HepG2 (cell line): ENCODE measurements around the gene STAP2. TPM values are rescaled to one million over a fixed set of nuclear protein-coding genes. Genes with fewer than 3 reads are reported as not detected.

Experiments
- ARNT2 ChIP-seq: sonication (generic); formaldehyde crosslinking; IDR thresholded peaks from 2 replicates; pipeline ENCODE4 v1.8.0; 2022; ENCODE audit warnings: mild to moderate bottlenecking, low read depth, missing genetic modification reagents, moderate library complexity
- ELF3 ChIP-seq: IDR thresholded peaks from 2 replicates; pipeline ENCODE4 v1.6.1; 2016; ENCODE audit warnings: missing genetic modification reagents, missing compliant biosample characterization
- ETV6 ChIP-seq: sonication (generic); formaldehyde crosslinking; conservative IDR thresholded peaks from 2 replicates; pipeline ENCODE4 v1.4.0; 2020; ENCODE audit warnings: missing genetic modification reagents
- GATAD1 ChIP-seq: IDR thresholded peaks from 2 replicates; pipeline ENCODE4 v1.6.1; 2016; ENCODE audit warnings: missing genetic modification reagents, missing compliant biosample characterization
- KDM2A ChIP-seq: sonication (generic); formaldehyde crosslinking; IDR thresholded peaks from 2 replicates; pipeline ENCODE4 v1.4.0; 2020; ENCODE audit warnings: low read depth, missing genetic modification reagents, borderline replicate concordance
- MED13 ChIP-seq: sonication (generic); formaldehyde crosslinking; IDR thresholded peaks from 2 replicates; pipeline ENCODE4 v1.5.0; 2020; ENCODE audit warnings: missing genetic modification reagents
- RARA ChIP-seq: IDR thresholded peaks from 2 replicates; pipeline ENCODE4 v1.6.1; 2016; ENCODE audit warnings: missing genetic modification reagents, missing compliant biosample characterization
- RARG ChIP-seq: sonication (generic); formaldehyde crosslinking; IDR thresholded peaks from 2 replicates; pipeline ENCODE4 v1.4.0; 2020; ENCODE audit warnings: low read depth, mild to moderate bottlenecking, missing genetic modification reagents
- SKIL ChIP-seq: sonication (generic); formaldehyde crosslinking; IDR thresholded peaks from 2 replicates; pipeline ENCODE4 v1.8.0; 2022; ENCODE audit warnings: missing genetic modification reagents, mild to moderate bottlenecking, moderate library complexity, borderline replicate concordance
- SOX6 ChIP-seq, 2 experiments: fragments of 450-650 bp in 1 of 2; sonication (generic) in 1 of 2; formaldehyde crosslinking in 1 of 2; IDR thresholded peaks; 2 replicates each; pipeline versions ENCODE4 v1.4.0 to v1.6.1; 2017 to 2020; ENCODE audit warnings: antibody characterized with exemption in 1 of 2, mild to moderate bottlenecking in 1 of 2, missing genetic modification reagents in 1 of 2
- TRIM24 ChIP-seq: sonication (generic); formaldehyde crosslinking; IDR thresholded peaks from 2 replicates; pipeline ENCODE4 v1.8.0; 2022; ENCODE audit warnings: mild to moderate bottlenecking, missing genetic modification reagents
- ZBTB38 ChIP-seq: sonication (generic); formaldehyde crosslinking; IDR thresholded peaks from 2 replicates; pipeline ENCODE4 v1.5.1; 2020; ENCODE audit warnings: mild to moderate bottlenecking, missing genetic modification reagents
- ZBTB7B ChIP-seq: sonication (generic); formaldehyde crosslinking; IDR thresholded peaks from 2 replicates; pipeline ENCODE4 v1.4.0; 2020; ENCODE audit warnings: missing genetic modification reagents
- ZNF235 ChIP-seq: sonication (generic); formaldehyde crosslinking; IDR thresholded peaks from 2 replicates; pipeline ENCODE4 v1.8.1; 2023; ENCODE audit warnings: mild to moderate bottlenecking, missing genetic modification reagents, borderline replicate concordance
- ZNF44 ChIP-seq: sonication (generic); formaldehyde crosslinking; IDR thresholded peaks from 2 replicates; pipeline ENCODE4 v1.5.1; 2020; ENCODE audit warnings: mild to moderate bottlenecking, missing genetic modification reagents
- ZNF737 ChIP-seq: sonication (generic); formaldehyde crosslinking; IDR thresholded peaks from 2 replicates; pipeline ENCODE4 v1.5.0; 2020; ENCODE audit warnings: missing genetic modification reagents, mild to moderate bottlenecking, borderline replicate concordance
- ZNF749 ChIP-seq: sonication (generic); formaldehyde crosslinking; IDR thresholded peaks from 2 replicates; pipeline ENCODE4 v1.8.0; 2022; ENCODE audit warnings: mild to moderate bottlenecking, missing genetic modification reagents, moderate library complexity, borderline replicate concordance
- polyA plus RNA-seq, 8 experiments: library from polyadenylated mRNA; depleted of rRNA in 3 of 8; stranded (reverse) in 7 of 8; unstranded in 1 of 8; fragments of >200 nt; fragmentation: Illumina TruSeq in 4 of 8; extraction: Trizol in 4 of 8; gene quantifications; 2 replicates each; pipeline versions ENCODE4 v1.2.1 to v1.2.3, GENCODE V29; 2011 to 2016; ENCODE audit warnings: low read depth in 4 of 8, missing spikeins in 1 of 8, mixed read lengths in 1 of 8; ENCODE audit not compliant: insufficient read depth in 1 of 8
- total RNA-seq, 5 experiments: library from RNA; depleted of rRNA; stranded (reverse); fragments of >200 nt; fragmentation: Illumina TruSeq; extraction: Trizol; gene quantifications; 2 replicates each; pipeline ENCODE4 v1.2.3, GENCODE V29; 2016; ENCODE audit warnings: low read depth in 1 of 5
- TF ChIP-seq, protein P1 (sequence below): sonication (generic); formaldehyde crosslinking; IDR thresholded peaks from 2 replicates; pipeline ENCODE4 v1.5.1; 2020; ENCODE audit warnings: mild to moderate bottlenecking, missing genetic modification reagents, borderline replicate concordance
- TF ChIP-seq, protein P2 (sequence below): sonication (generic); formaldehyde crosslinking; conservative IDR thresholded peaks from 2 replicates; pipeline ENCODE4 v1.8.0; 2022; ENCODE audit warnings: low read depth, missing genetic modification reagents

Gene STAP2
- total and polyA plus RNA-seq, 2 of the 13 experiments (the other 11 are each of a cell fraction or from before 2014, with no cell fraction given): 39.0 to 43.7 TPM

DNA sequence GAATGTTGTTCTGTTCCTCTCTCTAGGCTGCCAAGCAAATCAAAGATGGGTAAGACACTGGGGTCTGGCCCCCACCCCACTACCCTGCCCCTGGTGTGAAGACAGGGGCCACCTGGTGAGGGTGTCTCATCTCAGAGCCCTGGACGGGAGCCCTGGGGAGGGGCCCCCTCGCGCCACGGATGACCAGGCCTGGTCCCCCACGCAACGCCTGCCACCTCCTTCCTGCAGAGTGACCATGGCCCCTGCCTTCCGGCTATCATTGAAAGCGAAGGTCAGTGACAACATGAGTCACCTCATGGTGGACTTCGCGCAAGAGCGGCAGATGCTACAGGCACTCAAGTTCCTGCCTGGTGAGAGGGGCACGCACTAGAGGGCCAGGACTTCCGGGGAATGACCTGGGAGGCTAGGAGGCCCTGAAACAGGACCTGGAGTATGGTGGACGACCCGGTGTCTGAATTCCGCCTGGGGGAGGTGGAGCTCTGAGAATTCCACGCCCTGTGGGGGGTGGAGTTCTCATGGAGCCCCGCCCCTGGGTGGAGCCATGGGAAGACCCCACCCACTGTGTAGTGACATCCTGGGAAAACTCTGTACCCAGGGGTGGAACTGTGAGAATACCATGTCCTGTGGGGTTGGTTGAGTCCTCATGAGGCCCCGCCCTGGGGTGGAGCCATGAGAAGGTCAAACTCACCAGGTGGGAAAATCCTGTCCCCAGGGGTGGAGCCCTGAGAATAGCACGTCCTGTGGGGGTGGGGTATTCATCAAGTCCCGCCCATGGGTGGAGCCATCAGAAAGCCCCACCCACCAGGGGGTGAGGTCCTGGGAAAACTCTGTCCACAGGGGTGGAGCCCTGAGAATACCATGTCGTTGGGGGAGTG is 28.1 kb downstream of the STAP2 start (continued):
- TF ChIP-seq ZNF235 (CRISPR knock-in tag) (peak; percentile 77; the same call in 1 of the 2 replicates), RARA (peak; percentile 91), ETV6 (no peak; the same call in 1 of the 2 replicates), RARG (no peak), ZNF737 (CRISPR knock-in tag) (no peak), ELF3 (CRISPR knock-in tag) (peak; percentile 98), GATAD1 (CRISPR knock-in tag) (peak; percentile 82), ZNF749 (CRISPR knock-in tag) (0 out of 2 replicates have a peak, but pooled peaks have one; percentile 32), ARNT2 (CRISPR knock-in tag) (no peak; the same call in 1 of the 2 replicates), TRIM24 (CRISPR knock-in tag) (peak; percentile 82), ZNF44 (CRISPR knock-in tag) (peak; percentile 87; the same call in 1 of the 2 replicates), ZBTB38 (CRISPR knock-in tag) (peak; percentile 95), SOX6 (IDR thresholded peaks at IDR 0.05) (no peak), SOX6 (CRISPR knock-in tag; IDR thresholded peaks at IDR 0.05) (peak; percentile 81), KDM2A (CRISPR knock-in tag) (peak; percentile 92), SKIL (CRISPR knock-in tag) (peak; percentile 73; the same call in 1 of the 2 replicates), ZBTB7B (0 out of 2 replicates have a peak, but pooled peaks have one; percentile 40), MED13 (CRISPR knock-in tag) (no peak)
- TF ChIP-seq, protein P1, sequence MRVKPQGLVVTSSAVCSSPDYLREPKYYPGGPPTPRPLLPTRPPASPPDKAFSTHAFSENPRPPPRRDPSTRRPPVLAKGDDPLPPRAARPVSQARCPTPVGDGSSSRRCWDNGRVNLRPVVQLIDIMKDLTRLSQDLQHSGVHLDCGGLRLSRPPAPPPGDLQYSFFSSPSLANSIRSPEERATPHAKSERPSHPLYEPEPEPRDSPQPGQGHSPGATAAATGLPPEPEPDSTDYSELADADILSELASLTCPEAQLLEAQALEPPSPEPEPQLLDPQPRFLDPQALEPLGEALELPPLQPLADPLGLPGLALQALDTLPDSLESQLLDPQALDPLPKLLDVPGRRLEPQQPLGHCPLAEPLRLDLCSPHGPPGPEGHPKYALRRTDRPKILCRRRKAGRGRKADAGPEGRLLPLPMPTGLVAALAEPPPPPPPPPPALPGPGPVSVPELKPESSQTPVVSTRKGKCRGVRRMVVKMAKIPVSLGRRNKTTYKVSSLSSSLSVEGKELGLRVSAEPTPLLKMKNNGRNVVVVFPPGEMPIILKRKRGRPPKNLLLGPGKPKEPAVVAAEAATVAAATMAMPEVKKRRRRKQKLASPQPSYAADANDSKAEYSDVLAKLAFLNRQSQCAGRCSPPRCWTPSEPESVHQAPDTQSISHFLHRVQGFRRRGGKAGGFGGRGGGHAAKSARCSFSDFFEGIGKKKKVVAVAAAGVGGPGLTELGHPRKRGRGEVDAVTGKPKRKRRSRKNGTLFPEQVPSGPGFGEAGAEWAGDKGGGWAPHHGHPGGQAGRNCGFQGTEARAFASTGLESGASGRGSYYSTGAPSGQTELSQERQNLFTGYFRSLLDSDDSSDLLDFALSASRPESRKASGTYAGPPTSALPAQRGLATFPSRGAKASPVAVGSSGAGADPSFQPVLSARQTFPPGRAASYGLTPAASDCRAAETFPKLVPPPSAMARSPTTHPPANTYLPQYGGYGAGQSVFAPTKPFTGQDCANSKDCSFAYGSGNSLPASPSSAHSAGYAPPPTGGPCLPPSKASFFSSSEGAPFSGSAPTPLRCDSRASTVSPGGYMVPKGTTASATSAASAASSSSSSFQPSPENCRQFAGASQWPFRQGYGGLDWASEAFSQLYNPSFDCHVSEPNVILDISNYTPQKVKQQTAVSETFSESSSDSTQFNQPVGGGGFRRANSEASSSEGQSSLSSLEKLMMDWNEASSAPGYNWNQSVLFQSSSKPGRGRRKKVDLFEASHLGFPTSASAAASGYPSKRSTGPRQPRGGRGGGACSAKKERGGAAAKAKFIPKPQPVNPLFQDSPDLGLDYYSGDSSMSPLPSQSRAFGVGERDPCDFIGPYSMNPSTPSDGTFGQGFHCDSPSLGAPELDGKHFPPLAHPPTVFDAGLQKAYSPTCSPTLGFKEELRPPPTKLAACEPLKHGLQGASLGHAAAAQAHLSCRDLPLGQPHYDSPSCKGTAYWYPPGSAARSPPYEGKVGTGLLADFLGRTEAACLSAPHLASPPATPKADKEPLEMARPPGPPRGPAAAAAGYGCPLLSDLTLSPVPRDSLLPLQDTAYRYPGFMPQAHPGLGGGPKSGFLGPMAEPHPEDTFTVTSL (CRISPR knock-in tag): peak; percentile 76; the same call in 1 of the 2 replicates
- TF ChIP-seq, protein P2, sequence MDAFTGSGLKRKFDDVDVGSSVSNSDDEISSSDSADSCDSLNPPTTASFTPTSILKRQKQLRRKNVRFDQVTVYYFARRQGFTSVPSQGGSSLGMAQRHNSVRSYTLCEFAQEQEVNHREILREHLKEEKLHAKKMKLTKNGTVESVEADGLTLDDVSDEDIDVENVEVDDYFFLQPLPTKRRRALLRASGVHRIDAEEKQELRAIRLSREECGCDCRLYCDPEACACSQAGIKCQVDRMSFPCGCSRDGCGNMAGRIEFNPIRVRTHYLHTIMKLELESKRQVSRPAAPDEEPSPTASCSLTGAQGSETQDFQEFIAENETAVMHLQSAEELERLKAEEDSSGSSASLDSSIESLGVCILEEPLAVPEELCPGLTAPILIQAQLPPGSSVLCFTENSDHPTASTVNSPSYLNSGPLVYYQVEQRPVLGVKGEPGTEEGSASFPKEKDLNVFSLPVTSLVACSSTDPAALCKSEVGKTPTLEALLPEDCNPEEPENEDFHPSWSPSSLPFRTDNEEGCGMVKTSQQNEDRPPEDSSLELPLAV (CRISPR knock-in tag): no peak
